T-helper 1 cell treated with Interleukin-12 subunit alpha and Interleukin-12 subunit beta and Interleukin-4 antibody, amounts not matched to agents 30 μg/mL and 1 μg/mL, for 36 hours (primary cell): ENCODE results near the gene BAIAP2.
"Not testable (repeated sequence)": the region's sequence is repeated elsewhere in the genome, so short reads cannot be mapped to it uniquely, and the experiment has no call there.

Experiments
- H3K27ac Mint-ChIP-seq: one replicate; pipeline ENCODE4 v1.8.0; 2021; ENCODE audit warnings: mild to moderate bottlenecking, mixed read lengths
- H3K27me3 Mint-ChIP-seq: one replicate; pipeline ENCODE4 v1.8.0; 2021; ENCODE audit warnings: low read depth, mixed read lengths
- H3K36me3 Mint-ChIP-seq: one replicate; pipeline ENCODE4 v1.8.0; 2021; ENCODE audit warnings: low read depth, mixed read lengths
- H3K4me1 Mint-ChIP-seq: one replicate; pipeline ENCODE4 v1.8.0; 2021; ENCODE audit warnings: low read depth, mixed read lengths
- H3K4me3 Mint-ChIP-seq: one replicate; pipeline ENCODE4 v1.8.0; 2021; ENCODE audit warnings: mild to moderate bottlenecking, moderate library complexity, mixed read lengths
- H3K9me3 Mint-ChIP-seq: one replicate; pipeline ENCODE4 v1.8.0; 2021; ENCODE audit warnings: mixed read lengths

The BAIAP2 gene

GRCh38 chr17:81147701-81148100 lies 112.8 kb downstream of the BAIAP2 start:
- no peaks in the 10 kb centered on the region for H3K36me3 Mint-ChIP-seq
- H3K4me1 Mint-ChIP-seq, result no peaks in the 10 kb centered on the region
- H3K9me3 Mint-ChIP-seq, result no peaks in the 10 kb centered on the region
- no peak overlapping the region for H3K4me3 Mint-ChIP-seq
- H3K27ac Mint-ChIP-seq, result no peak overlapping the region
- no peaks in the 10 kb centered on the region for H3K27me3 Mint-ChIP-seq

DNA sequence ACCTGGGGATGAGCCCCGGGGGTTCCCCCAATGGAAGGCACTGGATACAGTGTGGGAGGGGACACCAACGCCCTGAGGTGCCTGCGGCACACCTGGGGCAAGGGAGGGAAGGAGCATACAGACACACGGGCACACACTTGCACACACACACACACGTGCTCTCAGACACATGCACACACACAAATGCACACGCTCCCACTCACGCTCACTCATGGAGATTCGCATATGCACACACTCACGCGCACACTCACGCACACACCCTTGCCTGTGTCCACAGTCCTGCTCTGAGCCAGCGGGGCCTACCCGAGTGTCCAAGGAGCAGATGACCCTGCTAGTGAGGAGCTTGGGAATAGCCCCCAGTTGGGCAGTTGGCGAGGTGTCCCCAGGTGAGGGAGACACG lies 113.6 kb downstream of the BAIAP2 start:
- Mint-ChIP-seq H3K9me3 (no peaks in the 10 kb centered on the region), H3K4me3 (no peak overlapping the region), H3K36me3 (no peaks in the 10 kb centered on the region), H3K4me1 (no peaks in the 10 kb centered on the region), H3K27me3 (no peaks in the 10 kb centered on the region), H3K27ac (no peak overlapping the region)

GRCh38 chr17:81148986-81149533 lies 114.1 kb downstream of the BAIAP2 start:
- no peak overlapping the region for H3K27ac Mint-ChIP-seq
- no peaks in the 10 kb centered on the region for H3K36me3 Mint-ChIP-seq
- no peaks in the 10 kb centered on the region for H3K9me3 Mint-ChIP-seq
- no peaks in the 10 kb centered on the region for H3K27me3 Mint-ChIP-seq
- H3K4me3 Mint-ChIP-seq, result no peak overlapping the region
- H3K4me1 Mint-ChIP-seq, result no peaks in the 10 kb centered on the region

- no peaks in the 10 kb centered on the region for H3K9me3 Mint-ChIP-seq
- H3K4me1 Mint-ChIP-seq, result no peaks in the 10 kb centered on the region
- H3K36me3 Mint-ChIP-seq, result no peaks in the 10 kb centered on the region
- H3K4me3 Mint-ChIP-seq, result no peak overlapping the region
- H3K27ac Mint-ChIP-seq, result no peak overlapping the region
- no peaks in the 10 kb centered on the region for H3K27me3 Mint-ChIP-seq
These were observed 115.6 kb downstream of the BAIAP2 start for GRCh38 chr17:81150377-81151077.

DNA sequence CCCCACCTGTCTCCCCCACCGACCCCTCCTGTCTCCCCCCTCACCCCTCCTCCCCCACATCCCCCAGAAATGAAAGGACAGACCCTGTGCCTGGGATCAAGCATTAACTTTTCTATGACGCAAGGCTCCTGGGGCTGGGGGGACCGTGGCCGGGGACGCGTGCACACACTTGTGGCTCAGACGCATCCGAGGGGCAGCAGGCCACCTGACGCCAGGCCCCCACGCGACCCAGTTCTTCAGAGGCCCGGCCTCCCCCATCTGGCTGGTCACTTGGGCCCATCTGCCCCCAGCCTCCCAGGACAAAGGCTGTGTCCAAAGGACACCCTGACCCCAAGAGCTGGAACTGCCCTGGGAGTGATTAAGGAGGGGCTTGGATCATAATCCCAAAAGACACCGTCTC lies 116.3 kb downstream of the BAIAP2 start:
- Mint-ChIP-seq H3K9me3 (no peaks in the 10 kb centered on the region), H3K4me1 (no peaks in the 10 kb centered on the region), H3K36me3 (no peaks in the 10 kb centered on the region), H3K4me3 (no peak overlapping the region), H3K27me3 (no peaks in the 10 kb centered on the region), H3K27ac (no peak overlapping the region)

DNA sequence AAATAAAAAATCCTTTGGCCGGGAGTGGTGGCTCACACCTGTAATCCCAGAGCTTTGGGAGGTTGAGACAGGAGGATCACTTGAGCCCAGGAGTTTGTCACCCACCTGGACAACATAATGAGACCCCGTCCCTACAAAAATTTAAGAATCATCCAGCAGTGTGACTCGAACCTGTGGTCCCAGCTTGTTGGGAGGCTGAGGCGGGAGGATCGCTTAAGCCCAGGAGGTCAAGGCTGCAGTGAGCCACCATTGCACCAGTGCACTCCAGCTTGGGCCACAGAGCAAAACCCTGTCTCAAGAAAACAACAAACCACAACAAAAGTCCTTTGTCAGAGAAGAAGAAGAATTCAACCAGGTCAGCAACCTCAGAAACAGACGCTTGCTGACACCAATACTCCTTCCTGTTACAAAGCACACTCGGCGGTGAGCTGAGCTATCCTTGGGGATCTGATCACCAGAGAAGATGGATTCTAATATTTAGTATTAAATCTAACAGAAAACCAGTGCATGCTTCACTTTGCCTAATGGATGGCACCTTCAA lies 117.4 kb downstream of the BAIAP2 start:
- Mint-ChIP-seq H3K9me3 (no peaks in the 10 kb centered on the region), H3K27ac (no peak overlapping the region), H3K27me3 (no peaks in the 10 kb centered on the region), H3K36me3 (no peaks in the 10 kb centered on the region), H3K4me1 (no peaks in the 10 kb centered on the region), H3K4me3 (no peak overlapping the region)

DNA sequence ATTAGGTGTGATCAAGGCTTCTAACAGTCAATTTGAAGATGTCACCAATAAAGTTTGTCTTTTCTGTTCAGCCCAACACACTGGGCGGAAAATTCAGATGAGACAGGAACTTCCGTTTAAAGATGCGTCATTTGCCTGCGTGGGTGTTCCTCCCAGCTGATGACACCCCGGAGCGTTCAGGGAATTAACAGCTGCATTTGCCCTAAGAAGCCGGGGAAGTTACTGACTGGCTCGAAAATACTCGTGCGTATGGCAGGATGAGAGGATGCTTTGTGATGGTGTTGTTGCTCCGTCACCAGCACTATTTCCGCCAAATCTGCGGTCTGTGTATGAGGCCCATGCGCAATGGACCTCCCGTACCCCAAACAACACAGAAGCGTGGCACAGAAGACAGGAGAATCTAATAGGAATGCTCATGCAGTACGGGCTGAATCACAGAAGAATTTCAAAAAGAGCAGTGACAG lies 118.4 kb downstream of the BAIAP2 start:
- H3K4me3 Mint-ChIP-seq, result no peak overlapping the region
- no peaks in the 10 kb centered on the region for H3K9me3 Mint-ChIP-seq
- no peaks in the 10 kb centered on the region for H3K27me3 Mint-ChIP-seq
- no peaks in the 10 kb centered on the region for H3K36me3 Mint-ChIP-seq
- H3K27ac Mint-ChIP-seq, result no peak overlapping the region
- no peaks in the 10 kb centered on the region for H3K4me1 Mint-ChIP-seq

GRCh38 chr17:81154016-81154415 lies 119.1 kb downstream of the BAIAP2 start:
- not testable (repeated sequence) for H3K36me3 Mint-ChIP-seq, H3K9me3 Mint-ChIP-seq, H3K27me3 Mint-ChIP-seq, H3K27ac Mint-ChIP-seq, H3K4me1 Mint-ChIP-seq, H3K4me3 Mint-ChIP-seq

- no peak overlapping the region for H3K4me3 Mint-ChIP-seq
- H3K4me1 Mint-ChIP-seq, result no peaks in the 10 kb centered on the region
- H3K27me3 Mint-ChIP-seq, result no peaks in the 10 kb centered on the region
- no peaks in the 10 kb centered on the region for H3K9me3 Mint-ChIP-seq
- no peak overlapping the region for H3K27ac Mint-ChIP-seq
- no peaks in the 10 kb centered on the region for H3K36me3 Mint-ChIP-seq
These were observed 120.0 kb downstream of the BAIAP2 start for GRCh38 chr17:81154961-81155360.

DNA sequence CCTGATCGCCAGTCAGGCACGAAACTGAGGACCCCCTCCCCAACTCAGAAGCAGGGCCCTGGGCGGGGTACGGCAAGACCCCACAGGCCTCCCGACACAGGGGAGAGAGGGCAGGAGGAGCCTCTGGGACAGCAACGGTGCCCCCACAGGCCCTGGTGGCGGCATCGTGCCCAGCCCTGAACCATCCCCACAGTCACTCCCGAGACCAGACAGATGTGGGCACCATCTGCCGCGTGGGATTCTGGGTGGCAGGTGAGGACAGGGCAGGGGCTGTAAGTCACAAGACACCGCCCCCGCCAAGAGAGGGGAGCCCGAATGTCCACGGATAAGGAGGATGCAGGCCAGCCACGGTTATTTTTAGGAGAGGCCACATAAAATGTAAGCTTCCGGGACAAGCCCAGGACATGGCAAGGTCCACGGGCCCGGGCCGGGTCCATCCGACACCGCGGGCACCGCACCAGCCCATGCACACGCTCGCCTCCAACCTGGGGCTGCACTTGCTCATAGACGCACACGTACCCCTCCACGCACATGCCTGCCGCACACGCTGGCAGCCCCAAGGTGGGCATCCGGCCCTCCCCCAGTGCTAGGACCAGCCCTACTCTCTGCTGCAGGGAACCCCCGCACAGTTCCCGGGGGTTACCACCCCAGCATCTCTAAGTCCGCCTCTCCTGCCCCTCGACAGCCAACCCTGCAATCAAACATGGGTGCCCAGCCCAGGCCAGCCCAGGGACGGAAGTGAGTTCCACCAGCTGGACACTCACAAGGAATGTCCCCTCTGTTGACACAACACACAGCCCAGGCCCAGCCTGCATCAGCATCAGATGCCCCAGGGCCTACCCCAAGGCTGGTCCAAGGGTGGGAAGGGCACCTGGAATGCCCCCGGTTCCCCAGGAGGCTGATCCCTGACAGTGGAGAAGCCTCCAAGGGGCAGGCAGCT lies 122.2 kb downstream of the BAIAP2 start:
- H3K4me1 Mint-ChIP-seq, result no peaks in the 10 kb centered on the region
- H3K4me3 Mint-ChIP-seq, result no peak overlapping the region
- H3K36me3 Mint-ChIP-seq, result no peaks in the 10 kb centered on the region
- no peak overlapping the region for H3K27ac Mint-ChIP-seq
- no peaks in the 10 kb centered on the region for H3K9me3 Mint-ChIP-seq
- no peaks in the 10 kb centered on the region for H3K27me3 Mint-ChIP-seq

GRCh38 chr17:81157848-81158687 lies 123.1 kb downstream of the BAIAP2 start:
- no peaks in the 10 kb centered on the region for H3K36me3 Mint-ChIP-seq
- H3K4me1 Mint-ChIP-seq, result no peaks in the 10 kb centered on the region
- no peak overlapping the region for H3K4me3 Mint-ChIP-seq
- H3K27me3 Mint-ChIP-seq, result no peaks in the 10 kb centered on the region
- no peak overlapping the region for H3K27ac Mint-ChIP-seq
- no peaks in the 10 kb centered on the region for H3K9me3 Mint-ChIP-seq

GRCh38 chr17:81158688-81159590 lies 124.0 kb downstream of the BAIAP2 start:
- no peak overlapping the region for H3K4me3 Mint-ChIP-seq
- H3K36me3 Mint-ChIP-seq, result no peaks in the 10 kb centered on the region
- no peaks in the 10 kb centered on the region for H3K27me3 Mint-ChIP-seq
- no peak overlapping the region for H3K27ac Mint-ChIP-seq
- no peaks in the 10 kb centered on the region for H3K4me1 Mint-ChIP-seq
- H3K9me3 Mint-ChIP-seq, result no peaks in the 10 kb centered on the region

- H3K4me1 Mint-ChIP-seq, result no peaks in the 10 kb centered on the region
These were observed 124.8 kb downstream of the BAIAP2 start for GRCh38 chr17:81159611-81160265.

More at GRCh38 chr17:81159611-81160265, 124.8 kb downstream of the BAIAP2 start:
- Mint-ChIP-seq H3K4me3 (no peak overlapping the region), H3K27me3 (peaks cover 7% of the 10 kb centered on the region), H3K27ac (no peak overlapping the region), H3K36me3 (no peaks in the 10 kb centered on the region), H3K9me3 (no peaks in the 10 kb centered on the region)
